AML-193 (cell line): Measurements from ENCODE around the gene SEMA3G.

Source experiments
- DNase-seq, 2 experiments: peaks; one replicate each; lab custom pipeline; 2025; lab: John Stamatoyannopoulos, UW

SEMA3G gene

DNA sequence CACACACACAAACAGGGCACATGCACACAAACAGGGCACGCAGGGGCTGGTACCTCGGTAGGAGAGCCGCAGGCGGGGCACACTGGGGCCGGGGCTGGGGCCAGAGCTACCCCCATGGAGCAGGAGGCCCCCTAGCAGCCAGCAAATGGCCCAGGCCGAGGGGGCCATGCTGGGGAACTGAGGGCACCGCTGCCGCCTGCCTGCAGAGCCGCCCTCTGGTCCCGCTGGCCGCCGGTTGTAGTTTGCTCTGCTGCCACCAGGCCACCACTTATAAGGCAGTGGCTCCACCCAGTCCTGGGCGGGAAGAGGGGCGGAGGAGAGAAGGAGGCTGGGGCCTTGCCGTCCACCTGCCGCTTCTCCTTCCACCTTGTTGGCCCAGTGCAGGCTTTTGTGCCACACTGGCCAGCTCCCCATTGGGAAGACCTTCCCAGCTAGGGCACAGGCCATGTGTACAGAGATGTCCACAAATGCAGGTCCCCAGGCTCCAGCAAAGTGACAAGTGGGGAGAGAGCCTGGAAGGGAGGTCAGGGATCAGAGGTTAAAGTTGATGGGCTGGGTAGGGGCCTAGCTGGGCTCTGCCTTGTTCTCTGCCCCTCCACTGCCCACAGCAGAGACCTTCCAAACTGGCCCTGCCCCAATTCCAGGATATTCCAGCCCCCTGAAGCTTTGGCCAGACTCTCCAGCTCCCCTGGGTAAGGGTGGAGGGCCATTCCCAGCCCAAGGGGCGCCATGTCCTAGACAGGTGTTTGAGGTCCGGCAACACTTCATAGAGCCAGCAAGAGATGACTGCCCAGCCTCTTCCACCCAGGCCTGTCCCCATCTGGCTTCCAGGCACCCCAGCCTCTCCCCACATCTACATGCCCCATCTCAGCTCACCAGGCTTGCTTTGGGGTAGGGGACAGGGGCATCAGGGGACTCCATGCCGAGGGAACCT, at the start of gene SEMA3G:
SEMA3G (minus strand) TSS at position 244 of the 934 bp plus-strand sequence; CDS start at position 168, 76 bp downstream.
- DNase-seq = peak; percentile 79 to 82

DNA sequence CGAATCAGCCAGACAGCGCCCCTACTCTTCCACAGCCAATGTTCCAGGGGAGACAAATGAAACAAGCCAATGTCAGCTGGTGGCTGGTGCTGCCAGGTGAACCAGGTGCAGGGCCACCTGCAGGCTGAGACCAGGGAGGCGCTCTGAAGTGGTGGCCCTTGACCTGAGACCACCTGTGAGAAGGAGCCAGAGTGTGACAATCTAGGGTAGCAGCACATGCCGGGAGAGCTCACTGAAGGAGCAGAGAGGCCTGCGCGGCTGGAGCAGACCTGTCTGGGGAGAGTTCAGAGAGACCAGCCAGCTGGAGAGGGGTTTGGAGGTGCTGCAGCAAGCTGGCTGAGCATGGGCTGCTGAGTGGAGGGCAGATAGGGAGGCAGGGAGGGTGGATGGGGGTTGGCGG, 49.5 kb upstream of the SEMA3G start:
- no peak for DNase-seq

DNA sequence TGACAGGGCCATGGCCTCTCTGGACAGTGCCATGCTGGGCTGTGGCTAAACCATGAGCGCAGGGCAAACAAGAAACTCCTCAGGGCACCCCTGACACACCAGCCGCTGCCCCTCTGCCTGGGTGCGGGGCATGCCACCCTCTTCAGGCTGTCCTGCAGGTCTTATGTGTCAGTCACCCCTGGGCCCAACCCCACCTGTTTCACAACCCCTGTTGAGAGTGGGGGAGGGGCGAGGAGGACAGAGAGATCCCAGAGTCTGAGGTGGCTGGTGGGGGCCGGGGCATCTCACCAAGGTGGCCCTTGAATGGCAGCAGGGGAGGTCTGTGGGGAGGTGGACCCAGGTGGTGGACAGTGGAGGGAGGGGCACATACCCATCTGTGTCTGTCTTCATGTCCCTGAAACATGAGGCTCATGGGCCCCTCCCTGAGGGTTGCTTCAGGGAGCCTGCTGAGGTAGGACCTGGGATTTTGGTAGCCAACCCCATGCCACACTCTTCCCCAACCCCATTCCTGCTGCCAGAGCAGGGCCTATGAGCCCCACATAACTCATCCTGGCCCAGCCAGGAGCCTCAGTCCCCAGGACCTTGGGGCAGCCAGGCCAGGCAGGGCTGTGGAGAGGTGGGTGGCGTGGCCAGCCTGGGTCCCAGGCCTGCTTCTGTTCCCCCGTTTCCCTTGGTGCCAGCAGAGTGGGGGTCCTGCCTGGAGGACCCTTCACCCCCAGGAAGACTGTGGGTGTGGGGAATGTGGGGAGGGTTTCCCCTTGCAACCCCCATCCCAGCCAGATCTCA, 48.5 kb upstream of the SEMA3G start:
- DNase-seq = no peak

DNA sequence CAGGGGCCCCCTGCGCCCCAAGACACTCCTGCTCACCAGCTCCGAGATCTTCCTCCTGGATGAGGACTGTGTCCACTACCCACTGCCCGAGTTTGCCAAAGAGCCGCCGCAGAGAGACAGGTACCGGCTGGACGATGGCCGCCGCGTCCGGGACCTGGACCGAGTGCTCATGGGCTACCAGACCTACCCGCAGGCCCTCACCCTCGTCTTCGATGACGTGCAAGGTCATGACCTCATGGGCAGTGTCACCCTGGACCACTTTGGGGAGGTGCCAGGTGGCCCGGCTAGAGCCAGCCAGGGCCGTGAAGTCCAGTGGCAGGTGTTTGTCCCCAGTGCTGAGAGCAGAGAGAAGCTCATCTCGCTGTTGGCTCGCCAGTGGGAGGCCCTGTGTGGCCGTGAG, 47.2 kb upstream of the SEMA3G start:
- DNase-seq = no peak

DNA sequence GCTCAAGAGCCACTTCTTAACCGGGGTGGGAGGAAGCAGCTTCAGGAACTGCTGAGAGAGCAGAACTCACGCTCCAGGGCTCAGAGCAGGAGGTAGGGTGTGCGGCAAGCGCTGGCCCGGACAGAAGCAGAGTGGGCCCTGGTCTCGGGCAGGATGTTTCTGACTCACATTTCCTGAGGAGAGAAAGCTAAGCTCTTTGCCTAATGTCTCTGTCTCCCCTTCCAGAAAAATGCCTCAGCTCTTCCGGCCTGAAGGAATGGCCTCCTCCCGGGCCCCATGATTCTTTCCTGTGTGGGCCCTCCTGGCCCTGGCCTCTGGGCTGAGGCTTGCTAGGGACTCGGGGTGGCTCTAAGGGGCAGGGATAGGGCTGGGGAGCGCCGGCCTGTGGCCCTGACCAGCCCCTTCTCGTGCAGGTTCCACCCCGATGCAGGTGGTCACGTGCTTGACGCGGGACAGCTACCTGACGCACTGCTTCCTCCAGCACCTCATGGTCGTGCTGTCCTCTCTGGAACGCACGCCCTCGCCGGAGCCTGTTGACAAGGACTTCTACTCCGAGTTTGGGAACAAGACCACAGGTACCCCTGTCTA, 46.1 kb upstream of the SEMA3G start:
- no peak for DNase-seq

DNA sequence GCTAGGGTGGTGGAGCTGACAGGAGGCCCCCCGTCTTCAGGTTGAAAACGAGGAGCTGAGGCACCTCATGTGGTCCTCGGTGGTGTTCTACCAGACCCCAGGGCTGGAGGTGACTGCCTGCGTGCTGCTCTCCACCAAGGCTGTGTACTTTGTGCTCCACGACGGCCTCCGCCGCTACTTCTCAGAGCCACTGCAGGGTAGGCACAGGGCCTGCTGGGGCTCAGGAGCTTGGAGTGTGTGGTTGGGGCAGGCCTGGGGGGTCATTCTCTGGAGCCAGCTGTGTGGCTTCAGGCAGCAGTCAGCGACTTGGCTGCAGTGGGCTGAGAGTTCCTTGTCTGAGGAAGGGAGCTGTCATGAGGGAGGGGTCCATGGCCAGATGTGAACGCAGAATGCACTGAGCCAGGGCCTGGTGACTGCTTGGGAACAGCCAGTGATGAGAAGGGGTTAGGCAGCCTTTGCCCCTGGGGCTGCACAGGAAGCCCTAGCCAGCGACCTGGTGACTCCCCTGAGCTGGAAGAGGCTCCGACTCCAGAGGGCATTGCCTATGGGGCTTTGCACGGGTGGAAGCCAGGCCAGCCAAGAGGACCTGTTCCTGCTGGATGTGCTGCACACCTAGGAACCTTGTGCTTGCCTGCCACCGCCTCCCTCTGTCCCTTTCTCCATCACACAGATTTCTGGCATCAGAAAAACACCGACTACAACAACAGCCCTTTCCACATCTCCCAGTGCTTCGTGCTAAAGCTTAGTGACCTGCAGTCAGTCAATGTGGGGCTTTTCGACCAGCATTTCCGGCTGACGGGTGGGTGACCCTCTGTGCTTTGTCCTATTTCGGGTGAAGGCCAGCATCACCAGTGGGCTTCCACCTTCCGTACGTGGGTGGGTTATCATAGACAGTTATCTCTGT, 45.4 kb upstream of the SEMA3G start:
- DNase-seq = no peak

DNA sequence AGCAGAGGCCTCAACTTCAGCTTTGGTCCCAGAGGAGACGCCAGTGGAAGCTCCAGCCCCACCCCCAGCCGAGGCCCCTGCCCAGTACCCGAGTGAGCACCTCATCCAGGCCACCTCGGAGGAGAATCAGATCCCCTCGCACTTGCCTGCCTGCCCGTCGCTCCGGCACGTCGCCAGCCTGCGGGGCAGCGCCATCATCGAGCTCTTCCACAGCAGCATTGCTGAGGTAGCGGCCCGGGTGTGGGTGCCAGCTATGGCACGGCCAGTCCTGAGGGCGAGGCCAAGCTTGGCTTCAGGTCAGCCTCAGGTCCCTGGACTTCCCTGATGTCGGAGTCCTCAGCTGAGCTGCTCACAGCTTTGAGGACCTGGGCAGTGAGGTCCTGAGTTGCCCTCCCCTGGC, 44.5 kb upstream of the SEMA3G start:
- DNase-seq = no peak

DNA sequence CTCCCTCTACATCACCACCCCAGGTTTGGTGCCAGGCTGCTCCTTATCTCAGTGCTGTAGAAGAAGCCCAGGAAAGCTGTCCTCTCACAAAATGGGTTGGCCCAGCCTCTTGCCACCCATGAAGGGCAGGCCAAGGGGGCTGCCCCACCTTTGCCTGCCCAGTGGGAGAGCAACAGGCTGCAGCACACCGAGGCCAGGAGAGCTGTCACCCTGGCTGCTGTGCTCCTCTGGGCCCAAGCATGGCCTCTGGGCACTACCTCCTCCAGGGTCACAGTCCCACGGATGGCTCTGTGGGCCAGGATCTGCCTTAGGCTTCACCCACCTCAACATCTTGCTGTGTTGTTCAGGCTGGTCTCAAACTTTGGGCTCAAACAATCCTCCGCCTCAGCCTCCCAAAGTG, 43.8 kb upstream of the SEMA3G start:
- DNase-seq = no peak

DNA sequence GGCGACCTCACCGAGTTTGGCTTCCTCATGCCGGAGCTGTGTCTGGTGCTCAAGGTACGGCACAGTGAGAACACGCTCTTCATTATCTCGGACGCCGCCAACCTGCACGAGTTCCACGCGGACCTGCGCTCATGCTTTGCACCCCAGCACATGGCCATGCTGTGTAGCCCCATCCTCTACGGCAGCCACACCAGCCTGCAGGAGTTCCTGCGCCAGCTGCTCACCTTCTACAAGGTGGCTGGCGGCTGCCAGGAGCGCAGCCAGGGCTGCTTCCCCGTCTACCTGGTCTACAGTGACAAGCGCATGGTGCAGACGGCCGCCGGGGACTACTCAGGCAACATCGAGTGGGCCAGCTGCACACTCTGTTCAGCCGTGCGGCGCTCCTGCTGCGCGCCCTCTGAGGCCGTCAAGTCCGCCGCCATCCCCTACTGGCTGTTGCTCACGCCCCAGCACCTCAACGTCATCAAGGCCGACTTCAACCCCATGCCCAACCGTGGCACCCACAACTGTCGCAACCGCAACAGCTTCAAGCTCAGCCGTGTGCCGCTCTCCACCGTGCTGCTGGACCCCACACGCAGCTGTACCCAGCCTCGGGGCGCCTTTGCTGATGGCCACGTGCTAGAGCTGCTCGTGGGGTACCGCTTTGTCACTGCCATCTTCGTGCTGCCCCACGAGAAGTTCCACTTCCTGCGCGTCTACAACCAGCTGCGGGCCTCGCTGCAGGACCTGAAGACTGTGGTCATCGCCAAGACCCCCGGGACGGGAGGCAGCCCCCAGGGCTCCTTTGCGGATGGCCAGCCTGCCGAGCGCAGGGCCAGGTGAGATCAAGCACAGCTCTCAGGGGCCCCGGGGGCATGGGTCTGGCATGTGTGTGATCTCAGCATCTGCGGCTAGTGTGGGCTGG, 43.1 kb upstream of the SEMA3G start:
- no peak for DNase-seq

DNA sequence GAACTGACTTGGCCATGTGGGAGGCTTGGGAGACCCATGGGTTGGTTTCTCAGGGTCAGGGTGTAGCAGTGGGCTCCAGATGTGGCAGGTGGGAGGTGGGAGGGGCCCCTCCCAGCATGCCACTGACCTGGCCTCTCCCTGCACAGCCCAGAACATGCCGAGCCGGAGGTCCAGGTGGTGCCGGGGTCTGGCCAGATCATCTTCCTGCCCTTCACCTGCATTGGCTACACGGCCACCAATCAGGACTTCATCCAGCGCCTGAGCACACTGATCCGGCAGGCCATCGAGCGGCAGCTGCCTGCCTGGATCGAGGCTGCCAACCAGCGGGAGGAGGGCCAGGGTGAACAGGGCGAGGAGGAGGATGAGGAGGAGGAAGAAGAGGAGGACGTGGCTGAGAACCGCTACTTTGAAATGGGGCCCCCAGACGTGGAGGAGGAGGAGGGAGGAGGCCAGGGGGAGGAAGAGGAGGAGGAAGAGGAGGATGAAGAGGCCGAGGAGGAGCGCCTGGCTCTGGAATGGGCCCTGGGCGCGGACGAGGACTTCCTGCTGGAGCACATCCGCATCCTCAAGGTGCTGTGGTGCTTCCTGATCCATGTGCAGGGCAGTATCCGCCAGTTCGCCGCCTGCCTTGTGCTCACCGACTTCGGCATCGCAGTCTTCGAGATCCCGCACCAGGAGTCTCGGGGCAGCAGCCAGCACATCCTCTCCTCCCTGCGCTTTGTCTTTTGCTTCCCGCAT, 42.3 kb upstream of the SEMA3G start:
- no peak for DNase-seq

DNA sequence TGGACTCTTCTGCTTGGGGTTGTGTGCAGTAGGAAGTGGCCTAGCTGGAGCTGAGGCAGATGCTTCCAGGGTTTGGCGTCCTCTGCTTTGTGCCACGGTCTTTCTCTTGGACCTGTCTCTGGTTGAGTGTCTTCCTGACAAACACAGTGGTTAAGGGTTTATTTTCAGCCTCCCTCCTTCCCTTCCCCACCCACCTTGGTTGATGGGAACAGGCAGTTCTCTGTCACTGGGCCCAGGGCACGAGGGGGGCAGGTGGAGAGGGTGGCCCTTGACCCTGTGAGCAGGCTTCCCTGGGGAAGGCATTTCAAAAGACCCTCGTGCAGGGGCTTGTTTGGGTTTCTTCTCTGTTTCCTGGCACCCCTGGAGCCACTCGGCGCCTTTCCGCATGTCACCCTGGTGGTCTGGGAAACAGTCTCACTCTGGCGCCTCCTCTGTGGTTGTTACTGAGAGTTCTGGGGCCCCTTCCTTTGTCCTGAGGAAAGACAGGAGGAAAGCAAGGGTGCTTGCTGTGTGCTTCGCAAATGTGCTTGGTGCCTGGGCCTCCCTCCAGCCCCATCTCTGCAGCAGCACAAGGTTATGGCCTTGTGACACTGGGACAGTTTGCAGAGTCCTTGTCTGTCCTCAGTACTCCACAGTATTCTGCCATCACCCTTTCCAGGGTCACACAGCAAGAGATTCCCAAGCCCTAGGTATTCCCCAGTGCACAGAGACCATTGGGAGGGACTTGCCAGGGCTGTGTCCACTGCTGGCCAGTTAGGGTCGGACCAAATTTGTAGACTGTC, 40.0 kb upstream of the SEMA3G start:
- no peak for DNase-seq

DNA sequence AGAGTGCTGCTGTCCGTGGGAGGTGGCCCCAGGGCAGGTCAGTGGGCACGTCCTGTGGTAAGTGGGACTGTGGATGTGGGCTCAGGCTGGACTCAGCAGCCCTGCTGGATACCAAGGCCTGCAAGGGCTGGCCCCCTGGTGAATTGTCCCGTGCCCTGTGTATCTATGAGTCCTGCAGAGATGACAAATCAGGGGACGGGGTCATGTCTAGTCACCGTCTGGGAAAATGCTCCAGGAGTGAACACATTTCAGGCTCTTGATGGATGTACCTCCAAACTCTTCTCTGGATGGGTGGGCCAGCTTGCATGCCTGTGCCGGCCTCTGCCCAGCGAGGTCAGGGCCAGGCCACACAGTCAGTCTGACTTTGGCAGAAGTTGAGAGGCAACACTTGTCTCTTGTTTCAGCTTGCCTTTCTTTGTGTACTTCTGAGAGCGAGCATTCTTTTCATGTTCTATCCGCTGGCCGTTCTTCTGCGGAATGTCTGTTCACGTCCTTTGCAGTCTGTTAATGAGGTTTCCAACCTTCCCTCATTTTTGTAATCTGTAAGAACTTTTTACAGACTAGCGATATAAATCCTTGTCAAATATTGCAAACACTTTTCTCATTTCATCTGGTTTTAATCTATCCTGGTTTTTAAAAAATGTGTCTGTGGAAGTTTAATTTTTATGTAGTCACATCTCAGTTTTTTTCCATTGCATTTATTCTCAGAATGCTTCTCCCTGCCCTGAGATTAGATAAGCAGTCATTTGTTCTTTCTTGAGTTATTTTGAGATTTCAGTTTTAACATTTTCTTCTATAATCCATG, 38.9 kb upstream of the SEMA3G start:
- no peak for DNase-seq

DNA sequence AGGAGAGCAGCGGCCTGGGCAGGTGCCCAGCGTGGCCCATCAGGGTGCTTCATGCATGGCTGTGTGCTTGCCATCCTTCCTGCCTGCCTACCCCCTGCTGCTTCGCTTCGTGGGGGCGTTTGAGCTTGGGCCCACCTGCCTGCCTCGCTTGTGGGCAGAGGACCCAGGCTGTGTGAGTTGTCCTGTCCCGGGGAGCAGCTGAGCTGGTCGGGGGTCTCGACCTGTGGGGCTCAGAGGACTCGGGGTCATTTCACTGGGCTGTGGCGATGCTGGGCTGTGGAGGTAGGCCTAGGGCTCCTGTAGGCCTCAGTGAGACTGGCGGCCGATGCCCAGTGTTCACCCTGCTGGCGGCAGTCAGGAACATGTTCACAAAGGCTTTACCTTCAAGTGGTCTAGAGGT, 38.2 kb upstream of the SEMA3G start:
- DNase-seq = no peak

DNA sequence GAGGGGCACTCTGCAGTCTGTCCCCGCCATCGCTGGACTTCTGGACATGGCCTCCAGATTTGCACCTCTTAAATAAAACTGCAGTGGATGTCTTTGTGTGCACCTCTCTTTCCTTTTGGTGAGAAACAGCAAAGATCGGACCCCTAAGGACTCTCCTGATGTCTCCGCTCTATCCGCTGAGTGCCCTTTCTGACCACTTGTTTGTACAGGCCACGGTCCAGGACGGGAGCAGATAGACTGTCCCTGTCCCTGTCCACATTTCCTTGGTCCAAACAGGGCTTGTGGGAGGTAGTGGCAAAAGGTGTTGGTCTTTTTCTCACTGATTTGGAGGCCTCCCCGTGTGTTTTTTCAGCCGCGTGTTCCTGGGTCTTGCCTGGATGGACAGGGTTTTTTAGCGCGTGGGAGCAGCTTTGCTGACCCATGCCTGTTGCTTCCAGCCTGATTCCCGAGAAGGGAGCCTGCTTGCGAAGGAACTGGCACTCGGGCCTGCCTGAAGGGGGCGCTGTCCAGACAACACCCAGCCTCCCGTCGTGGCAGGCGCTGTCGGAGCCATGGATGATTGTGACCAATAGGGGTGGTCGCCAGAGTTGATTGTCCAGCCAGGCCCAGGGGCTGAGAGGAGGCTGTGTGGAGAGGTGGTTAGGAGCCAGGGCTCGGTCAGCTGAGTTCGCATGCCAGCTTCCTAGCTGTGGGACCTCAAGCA, 37.1 kb upstream of the SEMA3G start:
- DNase-seq = peak in 1 of 2 experiments; percentile 5

DNA sequence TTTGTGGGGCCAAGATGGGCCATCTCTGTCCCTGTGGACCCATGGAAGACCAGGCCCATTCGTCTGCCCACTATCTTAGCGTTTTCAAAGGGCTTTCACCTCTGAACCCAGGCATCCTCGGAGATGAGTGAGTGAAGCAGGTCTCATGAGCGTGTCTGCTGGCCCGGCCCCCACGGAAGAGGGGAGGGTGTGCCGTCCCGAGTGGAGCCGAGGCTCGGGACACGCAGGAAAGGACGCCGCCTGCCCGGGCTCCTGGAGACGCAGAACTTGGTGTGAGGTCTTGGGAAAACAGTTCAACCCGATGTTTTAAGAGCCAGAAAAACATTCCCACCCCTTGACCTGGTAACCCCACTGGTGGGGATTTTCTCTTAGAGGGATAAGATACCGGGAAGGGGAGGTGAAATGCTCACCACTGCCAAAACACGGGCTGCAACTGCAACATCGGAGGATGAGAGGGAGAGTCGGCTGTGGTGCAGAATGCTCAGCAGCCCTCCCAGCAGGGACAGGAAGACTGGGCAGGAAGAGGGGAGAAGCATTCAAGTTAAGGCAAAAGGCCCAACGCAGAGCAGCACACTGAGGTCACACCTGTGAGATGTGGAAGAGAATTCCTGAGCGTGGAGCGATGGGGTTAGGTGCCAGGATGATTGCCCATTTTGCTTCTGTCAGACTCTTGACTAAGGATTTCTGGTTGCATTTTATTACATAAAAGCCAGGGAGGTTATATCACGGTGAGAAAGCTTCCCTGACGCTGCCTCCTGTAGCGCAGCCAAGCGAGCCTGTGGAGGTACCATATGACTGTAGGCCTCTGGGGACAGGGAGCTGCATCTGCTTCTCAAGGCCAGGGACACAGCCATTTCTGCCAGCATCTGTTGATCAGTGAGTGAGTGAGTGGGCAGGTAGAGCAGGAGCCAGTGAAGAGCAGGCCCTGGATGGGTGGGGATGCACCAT, 36.1 kb upstream of the SEMA3G start:
- DNase-seq = no peak

DNA sequence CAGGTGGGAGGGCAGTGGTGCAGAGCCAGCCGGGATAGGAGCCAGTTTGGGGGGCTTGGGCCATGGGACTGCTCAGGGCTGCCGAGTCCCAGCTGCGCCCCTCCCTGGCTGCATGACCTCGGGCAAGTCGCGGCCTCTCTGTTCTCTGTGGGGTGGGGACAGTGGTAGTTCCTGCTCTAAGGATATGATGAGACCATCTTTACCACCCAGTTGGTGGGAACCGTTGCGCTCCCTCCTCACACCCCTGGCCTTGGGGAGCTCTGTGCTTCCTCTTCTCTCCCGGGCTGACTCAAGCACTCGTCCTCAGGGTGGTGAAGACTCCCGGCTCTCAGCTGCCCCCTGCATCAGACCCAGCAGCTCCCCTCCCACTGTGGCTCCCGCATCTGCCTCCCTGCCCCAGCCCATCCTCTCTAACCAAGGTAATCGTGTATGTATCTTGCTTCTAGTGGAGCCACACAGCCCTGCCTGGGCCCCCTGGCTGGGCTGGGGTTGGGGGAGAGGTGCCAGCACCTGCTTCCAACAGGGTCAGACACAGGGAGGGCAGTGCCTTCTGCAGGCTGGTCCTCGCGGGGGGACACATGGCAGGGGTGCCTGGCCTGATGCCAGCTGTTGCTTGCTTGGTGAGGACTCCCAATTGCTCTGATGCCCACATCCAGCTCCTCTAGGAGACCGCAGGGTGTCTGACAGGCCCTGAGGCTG, 35.1 kb upstream of the SEMA3G start:
- DNase-seq = no peak
